CD14-positive monocyte (primary cell): ENCODE results near the gene SHQ1. TPM values are rescaled to one million over a fixed set of nuclear protein-coding genes. Genes with fewer than 3 reads are reported as not detected.

ENCODE experiments used
- DNase-seq, 3 donors: peaks; one replicate each; pipeline ENCODE4 v3.0.0-alpha.2; 2011 to 2022
- H2AFZ ChIP-seq: 2 replicates; pipeline ENCODE4 v1.6.0; 2012; ENCODE audit warnings: mild to moderate bottlenecking, low read depth, low read length, inconsistent platforms; ENCODE audit not compliant: insufficient read depth, poor library complexity, severe bottlenecking
- H3K27ac ChIP-seq, 2 donors: 1 replicate in 1 of 2; 2 replicates in 1 of 2; pipeline ENCODE4 v1.5.1; 2012 to 2013; ENCODE audit warnings: low read length in 2 of 2, control low read depth in 1 of 2, inconsistent platforms in 1 of 2, low read depth in 1 of 2, mild to moderate bottlenecking in 1 of 2
- H3K27me3 ChIP-seq, 2 donors: one replicate each; pipeline versions ENCODE4 v1.6.0 to v1.6.1; 2011 to 2013; ENCODE audit warnings: low read length in 2 of 2; ENCODE audit not compliant: control insufficient read depth in 2 of 2, insufficient read depth in 2 of 2
- H3K36me3 ChIP-seq, 2 donors: replicated peaks in 1 of 2; 1 replicate in 1 of 2; 2 replicates in 1 of 2; pipeline versions ENCODE4 v1.5.1 to v1.6.1; 2012 to 2013; ENCODE audit warnings: low read length in 2 of 2, control low read depth in 1 of 2, inconsistent platforms in 1 of 2, mild to moderate bottlenecking in 1 of 2; ENCODE audit not compliant: insufficient read depth in 2 of 2, control insufficient read depth in 1 of 2
- H3K4me1 ChIP-seq, 2 donors: 1 replicate in 1 of 2; 2 replicates in 1 of 2; pipeline versions ENCODE4 v1.5.1 to v1.6.1; 2012 to 2013; ENCODE audit warnings: low read length in 2 of 2, control low read depth in 1 of 2, inconsistent platforms in 1 of 2, mild to moderate bottlenecking in 1 of 2, moderate library complexity in 1 of 2; ENCODE audit not compliant: insufficient read depth in 2 of 2, control insufficient read depth in 1 of 2
- H3K4me2 ChIP-seq: replicated peaks from 2 replicates; pipeline ENCODE3; 2012; ENCODE audit warnings: low read length, moderate library complexity, mild to moderate bottlenecking; ENCODE audit not compliant: poor library complexity, severe bottlenecking; ENCODE audit errors: extremely low read depth
- H3K4me3 ChIP-seq, 3 experiments: fragments of 200-600 bp in 1 of 3; sonication (generic) in 1 of 3; replicated peaks in 1 of 3; 1 replicate in 2 of 3; 2 replicates in 1 of 3; pipeline ENCODE4 v1.5.1; 2011 to 2013; ENCODE audit warnings: low read length in 3 of 3, mild to moderate bottlenecking in 3 of 3, control low read depth in 2 of 3, low read depth in 2 of 3, inconsistent platforms in 1 of 3, moderate library complexity in 1 of 3
- H3K79me2 ChIP-seq: 2 replicates; pipeline ENCODE4 v1.6.0; 2012; ENCODE audit warnings: mild to moderate bottlenecking, control low read depth, inconsistent platforms, low read length, moderate library complexity; ENCODE audit not compliant: insufficient read depth
- H3K9ac ChIP-seq: 2 replicates; pipeline ENCODE4 v1.6.0; 2017; ENCODE audit warnings: low read length, mild to moderate bottlenecking; ENCODE audit not compliant: insufficient read depth, poor library complexity, severe bottlenecking
- H3K9me3 ChIP-seq, 2 donors: replicated peaks in 1 of 2; 1 replicate in 1 of 2; 2 replicates in 1 of 2; pipeline versions ENCODE4 v1.5.1 to v1.6.1; 2012 to 2013; ENCODE audit warnings: low read length in 2 of 2, control low read depth in 1 of 2; ENCODE audit not compliant: control insufficient read depth in 1 of 2, insufficient read depth in 1 of 2
- H4K20me1 ChIP-seq: 2 replicates; pipeline ENCODE4 v1.6.0; 2012; ENCODE audit warnings: mild to moderate bottlenecking, low read length, control low read depth, moderate library complexity; ENCODE audit not compliant: insufficient read depth
- H3K27ac Mint-ChIP-seq, 7 donors: one replicate each; pipeline ENCODE4 v1.8.0; 2020; ENCODE audit warnings: mild to moderate bottlenecking in 7 of 7, mixed read lengths in 7 of 7, moderate library complexity in 6 of 7, inconsistent platforms in 2 of 7
- H3K27me3 Mint-ChIP-seq, 3 donors: one replicate each; pipeline ENCODE4 v1.8.0; 2021 to 2022; ENCODE audit warnings: low read depth in 3 of 3, mild to moderate bottlenecking in 3 of 3, mixed read lengths in 3 of 3, moderate library complexity in 3 of 3, inconsistent platforms in 1 of 3
- H3K36me3 Mint-ChIP-seq, 2 donors: one replicate each; pipeline ENCODE4 v1.8.0; 2020; ENCODE audit warnings: mixed read lengths in 2 of 2, inconsistent platforms in 1 of 2, mild to moderate bottlenecking in 1 of 2
- H3K4me1 Mint-ChIP-seq: one replicate; pipeline ENCODE4 v1.8.0; 2020; ENCODE audit warnings: mild to moderate bottlenecking, mixed read lengths
- H3K4me3 Mint-ChIP-seq, 2 donors: one replicate each; pipeline ENCODE4 v1.8.0; 2020; ENCODE audit warnings: mild to moderate bottlenecking in 2 of 2, mixed read lengths in 2 of 2, moderate library complexity in 1 of 2
- H3K9me3 Mint-ChIP-seq, 7 donors: one replicate each; pipeline ENCODE4 v1.8.0; 2020 to 2022; ENCODE audit warnings: mixed read lengths in 7 of 7, mild to moderate bottlenecking in 6 of 7, moderate library complexity in 6 of 7, inconsistent platforms in 2 of 7
- WGBS: methylation state at CpG from one replicate; pipeline ENCODE4 v1.1.5; 2013; ENCODE audit warnings: missing lambda C conversion rate; ENCODE audit not compliant: insufficient coverage; 5-methylcytosine and 5-hydroxymethylcytosine counted together
- intact Hi-C, 2 donors: fragments of 100-400 bp; cut with micrococcal nuclease; formaldehyde crosslinking; loops; one replicate each; pipeline versions ENCODE4 v1.15.0 to v1.15.1; 2023
- polyA plus RNA-seq, 3 donors: library from polyadenylated mRNA; depleted of rRNA in 1 of 3; unstranded in 2 of 3; stranded (reverse) in 1 of 3; fragments of 300-500 nt in 2 of 3; fragments of >200 nt in 1 of 3; fragmentation: Illumina TruSeq in 2 of 3; gene quantifications; 1 replicate in 2 of 3; 2 replicates in 1 of 3; pipeline ENCODE4 v1.2.3, GENCODE V29; 2012 to 2021
- TF ChIP-seq, protein P1 (sequence below): fragments of 200-600 bp; IDR thresholded peaks from one replicate; pipeline ENCODE4 v1.8.0; 2022; ENCODE audit warnings: antibody characterized with exemption, mild to moderate bottlenecking

Gene SHQ1
- polyA plus RNA-seq, 3 donors, result 3.5 to 31.6 (median 8.2) TPM

GRCh38 chr3:72860846-72861245, 12.6 kb upstream of the SHQ1 start:
- TF ChIP-seq, protein P1, sequence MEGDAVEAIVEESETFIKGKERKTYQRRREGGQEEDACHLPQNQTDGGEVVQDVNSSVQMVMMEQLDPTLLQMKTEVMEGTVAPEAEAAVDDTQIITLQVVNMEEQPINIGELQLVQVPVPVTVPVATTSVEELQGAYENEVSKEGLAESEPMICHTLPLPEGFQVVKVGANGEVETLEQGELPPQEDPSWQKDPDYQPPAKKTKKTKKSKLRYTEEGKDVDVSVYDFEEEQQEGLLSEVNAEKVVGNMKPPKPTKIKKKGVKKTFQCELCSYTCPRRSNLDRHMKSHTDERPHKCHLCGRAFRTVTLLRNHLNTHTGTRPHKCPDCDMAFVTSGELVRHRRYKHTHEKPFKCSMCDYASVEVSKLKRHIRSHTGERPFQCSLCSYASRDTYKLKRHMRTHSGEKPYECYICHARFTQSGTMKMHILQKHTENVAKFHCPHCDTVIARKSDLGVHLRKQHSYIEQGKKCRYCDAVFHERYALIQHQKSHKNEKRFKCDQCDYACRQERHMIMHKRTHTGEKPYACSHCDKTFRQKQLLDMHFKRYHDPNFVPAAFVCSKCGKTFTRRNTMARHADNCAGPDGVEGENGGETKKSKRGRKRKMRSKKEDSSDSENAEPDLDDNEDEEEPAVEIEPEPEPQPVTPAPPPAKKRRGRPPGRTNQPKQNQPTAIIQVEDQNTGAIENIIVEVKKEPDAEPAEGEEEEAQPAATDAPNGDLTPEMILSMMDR, result no peak
- no peaks in the 10 kb centered on the region for H3K79me2 ChIP-seq
- intact Hi-C loops, result no loop called here
- no peak for DNase-seq
- no peaks in the 10 kb centered on the region for H4K20me1 ChIP-seq
- no peak overlapping the region for H3K4me3 ChIP-seq
- no peaks in the 10 kb centered on the region for H3K4me1 ChIP-seq
- no peak overlapping the region for H2AFZ ChIP-seq
- H3K9ac ChIP-seq, result no peak overlapping the region
- Mint-ChIP-seq H3K4me1 (no peaks in the 10 kb centered on the region), H3K36me3 (no peaks in the 10 kb centered on the region), H3K9me3 (peaks cover 0 to 3% (median 0%) of the 10 kb centered on the region in 7 donors), H3K27me3 (peaks cover 0 to 2% (median 0%) of the 10 kb centered on the region in 3 donors), H3K27ac (no peak overlapping the region), H3K4me3 (no peak overlapping the region)
- H3K9me3 ChIP-seq, result no peaks in the 10 kb centered on the region
- H3K27ac ChIP-seq, result no peak overlapping the region
- no CpG with 5 or more reads among the region's 1 CpG for WGBS
- no peaks in the 10 kb centered on the region for H3K27me3 ChIP-seq
- no peaks in the 10 kb centered on the region for H3K36me3 ChIP-seq
- H3K4me2 ChIP-seq, result no peak overlapping the region

- Mint-ChIP-seq H3K9me3 (peaks cover 0 to 3% (median 0%) of the 10 kb centered on the region in 7 donors), H3K4me1 (no peaks in the 10 kb centered on the region), H3K27me3 (peaks cover 0 to 2% (median 0%) of the 10 kb centered on the region in 3 donors), H3K27ac (no peak overlapping the region), H3K36me3 (no peaks in the 10 kb centered on the region), H3K4me3 (no peak overlapping the region)
- intact Hi-C loops, result no loop called here
- H3K27me3 ChIP-seq, result no peaks in the 10 kb centered on the region
- H3K36me3 ChIP-seq, result no peaks in the 10 kb centered on the region
- H3K4me2 ChIP-seq, result no peak overlapping the region
- no peak overlapping the region for H3K9ac ChIP-seq
- H3K27ac ChIP-seq, result no peak overlapping the region
- no peak overlapping the region for H2AFZ ChIP-seq
- TF ChIP-seq, protein P1, result no peak
- H3K4me1 ChIP-seq, result no peaks in the 10 kb centered on the region
- H3K79me2 ChIP-seq, result no peaks in the 10 kb centered on the region
- no peak overlapping the region for H3K4me3 ChIP-seq
- no peak for DNase-seq
- no peaks in the 10 kb centered on the region for H4K20me1 ChIP-seq
- WGBS, result 100% methylated on average over 3 of the region's 5 CpGs
- no peaks in the 10 kb centered on the region for H3K9me3 ChIP-seq
Observed at GRCh38 chr3:72860053-72860452, 11.8 kb upstream of the SHQ1 start.
